KMS-11 (cell line): ENCODE results near the gene CLMN.

ENCODE experiments used
- H2AFZ ChIP-seq: fragments of 200-600 bp; sonication (generic); 2 replicates; pipeline ENCODE4 v1.6.1; 2016; ENCODE audit warnings: antibody characterized with exemption, mixed run types, low read depth
- H3K27ac ChIP-seq: fragments of 200-600 bp; sonication (generic); 2 replicates; pipeline ENCODE4 v1.6.1; 2016; ENCODE audit warnings: mild to moderate bottlenecking, mixed run types
- H3K27me3 ChIP-seq: fragments of 200-600 bp; sonication (generic); 2 replicates; pipeline ENCODE4 v1.6.1; 2017; ENCODE audit warnings: mild to moderate bottlenecking, low read depth, mixed run types, moderate library complexity; ENCODE audit not compliant: insufficient read depth
- H3K36me3 ChIP-seq: fragments of 200-600 bp; sonication (generic); 2 replicates; pipeline ENCODE4 v1.6.1; 2017; ENCODE audit warnings: mild to moderate bottlenecking, mixed run types; ENCODE audit not compliant: insufficient read depth
- H3K4me1 ChIP-seq: fragments of 200-600 bp; sonication (generic); 2 replicates; pipeline ENCODE4 v1.6.1; 2016; ENCODE audit warnings: mild to moderate bottlenecking, low read depth, mixed run types; ENCODE audit not compliant: poor library complexity, severe bottlenecking
- H3K4me2 ChIP-seq: fragments of 200-600 bp; sonication (generic); 2 replicates; pipeline ENCODE4 v1.7.0; 2016; ENCODE audit warnings: mild to moderate bottlenecking, mixed run types
- H3K4me3 ChIP-seq: fragments of 200-600 bp; sonication (generic); IDR thresholded peaks from 2 replicates; pipeline ENCODE4 v1.6.1; 2017; ENCODE audit warnings: low read depth, low read length, mixed read lengths; ENCODE audit not compliant: insufficient read depth
- H3K79me2 ChIP-seq: fragments of 200-600 bp; sonication (generic); 2 replicates; pipeline ENCODE4 v1.6.1; 2016; ENCODE audit warnings: low read depth, mixed run types; ENCODE audit not compliant: insufficient read depth
- H3K9ac ChIP-seq: fragments of 200-600 bp; sonication (generic); 2 replicates; pipeline ENCODE4 v1.6.1; 2016; ENCODE audit warnings: mild to moderate bottlenecking, mixed run types
- H4K20me1 ChIP-seq: fragments of 200-600 bp; sonication (generic); 2 replicates; pipeline ENCODE4 v1.6.1; 2016; ENCODE audit warnings: mild to moderate bottlenecking, mixed run types; ENCODE audit not compliant: insufficient read depth
- TF ChIP-seq, protein P1 (sequence below): fragments of 200-600 bp; sonication (generic); conservative IDR thresholded peaks from 2 replicates; pipeline ENCODE4 v1.6.1; 2017; ENCODE audit warnings: low read depth, mild to moderate bottlenecking, antibody characterized with exemption, low read length, moderate library complexity, mixed read lengths

CLMN gene

DNA sequence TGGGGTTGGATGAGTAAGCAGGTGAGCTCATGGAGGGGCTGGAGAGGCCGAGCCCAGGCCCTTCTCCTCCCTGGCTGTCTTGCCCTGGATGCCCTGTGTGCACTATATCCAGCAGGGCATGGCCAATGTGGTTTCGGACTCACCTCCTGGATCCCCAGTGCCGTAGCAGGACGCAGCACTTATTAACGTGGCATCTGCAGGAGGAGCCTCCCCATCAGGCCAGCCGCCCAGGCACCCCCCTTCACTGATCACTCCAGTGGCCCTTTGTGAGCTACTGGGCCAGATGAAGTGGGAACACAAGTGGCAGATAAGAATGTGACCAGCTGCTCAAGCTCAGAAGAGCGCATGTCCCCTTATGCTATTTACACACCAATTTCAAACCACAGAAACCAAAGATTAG, 119.3 kb downstream of the CLMN start:
- Histone ChIP-seq H3K4me3 (no peak overlapping the region), H3K4me2 (no peak overlapping the region), H3K27me3 (no peaks in the 10 kb centered on the region), H3K79me2 (no peaks in the 10 kb centered on the region), H2AFZ (no peak overlapping the region), H3K9ac (no peak overlapping the region), H3K27ac (no peak overlapping the region), H3K36me3 (no peaks in the 10 kb centered on the region), H3K4me1 (no peaks in the 10 kb centered on the region), H4K20me1 (no peaks in the 10 kb centered on the region)
- TF ChIP-seq, protein P1, sequence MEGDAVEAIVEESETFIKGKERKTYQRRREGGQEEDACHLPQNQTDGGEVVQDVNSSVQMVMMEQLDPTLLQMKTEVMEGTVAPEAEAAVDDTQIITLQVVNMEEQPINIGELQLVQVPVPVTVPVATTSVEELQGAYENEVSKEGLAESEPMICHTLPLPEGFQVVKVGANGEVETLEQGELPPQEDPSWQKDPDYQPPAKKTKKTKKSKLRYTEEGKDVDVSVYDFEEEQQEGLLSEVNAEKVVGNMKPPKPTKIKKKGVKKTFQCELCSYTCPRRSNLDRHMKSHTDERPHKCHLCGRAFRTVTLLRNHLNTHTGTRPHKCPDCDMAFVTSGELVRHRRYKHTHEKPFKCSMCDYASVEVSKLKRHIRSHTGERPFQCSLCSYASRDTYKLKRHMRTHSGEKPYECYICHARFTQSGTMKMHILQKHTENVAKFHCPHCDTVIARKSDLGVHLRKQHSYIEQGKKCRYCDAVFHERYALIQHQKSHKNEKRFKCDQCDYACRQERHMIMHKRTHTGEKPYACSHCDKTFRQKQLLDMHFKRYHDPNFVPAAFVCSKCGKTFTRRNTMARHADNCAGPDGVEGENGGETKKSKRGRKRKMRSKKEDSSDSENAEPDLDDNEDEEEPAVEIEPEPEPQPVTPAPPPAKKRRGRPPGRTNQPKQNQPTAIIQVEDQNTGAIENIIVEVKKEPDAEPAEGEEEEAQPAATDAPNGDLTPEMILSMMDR = no peak

DNA sequence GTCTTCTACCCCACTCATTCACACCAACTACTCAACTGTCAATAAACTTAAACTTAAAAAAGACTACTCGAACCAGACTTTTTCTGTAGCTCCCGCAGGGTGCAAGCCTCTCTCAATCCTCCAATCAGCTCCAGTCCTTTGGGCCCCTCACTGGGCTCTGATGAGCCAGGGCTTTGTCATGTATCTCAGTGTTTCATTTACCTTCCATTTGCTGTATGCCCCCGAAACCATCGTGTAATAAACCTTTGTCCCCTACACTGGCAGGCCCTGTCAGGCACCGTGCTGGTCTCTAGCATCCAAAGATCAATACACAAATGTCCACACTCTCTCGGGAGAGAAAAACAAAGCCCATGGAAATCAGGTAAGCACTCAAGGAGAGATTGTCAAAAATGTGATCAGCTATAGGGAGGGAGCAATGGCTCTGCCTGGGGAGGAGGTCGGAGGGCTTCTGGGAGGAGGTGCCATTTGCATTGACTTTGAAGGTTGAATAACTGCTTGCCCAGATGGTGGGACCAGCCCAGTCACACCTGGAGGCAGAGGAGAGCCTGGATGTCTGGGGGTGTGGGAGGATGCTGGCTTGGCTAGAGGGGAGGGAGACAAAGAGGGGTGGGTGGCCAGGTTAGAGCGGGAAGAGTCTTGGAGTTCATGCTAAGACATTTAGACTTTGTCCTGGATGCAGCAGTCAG, 120.3 kb downstream of the CLMN start:
- Histone ChIP-seq H3K79me2 (no peaks in the 10 kb centered on the region), H3K4me2 (no peak overlapping the region), H3K9ac (no peak overlapping the region), H3K27ac (no peak overlapping the region), H4K20me1 (no peaks in the 10 kb centered on the region), H3K27me3 (no peaks in the 10 kb centered on the region), H2AFZ (no peak overlapping the region), H3K4me1 (no peaks in the 10 kb centered on the region), H3K36me3 (no peaks in the 10 kb centered on the region), H3K4me3 (no peak overlapping the region)
- TF ChIP-seq, protein P1 = no peak

DNA sequence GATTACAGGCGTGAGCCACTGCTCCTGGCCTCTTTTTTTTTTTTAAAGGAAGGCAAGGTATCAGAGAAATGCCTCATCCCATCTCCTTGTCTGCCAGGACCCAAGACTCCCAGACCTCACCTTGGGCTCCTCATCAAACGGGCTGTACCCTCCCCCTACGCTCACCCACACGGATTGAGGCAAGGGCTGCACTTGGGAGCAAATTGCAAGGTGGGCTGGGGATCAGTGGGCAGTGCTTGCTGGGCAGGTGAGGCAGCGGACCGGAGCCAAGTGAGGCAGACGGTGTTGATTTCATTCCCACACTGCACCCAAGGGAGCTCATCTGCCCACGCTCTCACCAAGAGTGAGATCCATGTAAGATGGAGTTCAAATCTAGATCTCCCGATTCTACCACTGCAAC, 121.4 kb downstream of the CLMN start:
- Histone ChIP-seq H4K20me1 (no peaks in the 10 kb centered on the region), H2AFZ (no peak overlapping the region), H3K4me2 (no peak overlapping the region), H3K27me3 (no peaks in the 10 kb centered on the region), H3K79me2 (no peaks in the 10 kb centered on the region), H3K4me1 (no peaks in the 10 kb centered on the region), H3K4me3 (no peak overlapping the region), H3K36me3 (no peaks in the 10 kb centered on the region), H3K9ac (no peak overlapping the region), H3K27ac (no peak overlapping the region)
- TF ChIP-seq, protein P1 = no peak

DNA sequence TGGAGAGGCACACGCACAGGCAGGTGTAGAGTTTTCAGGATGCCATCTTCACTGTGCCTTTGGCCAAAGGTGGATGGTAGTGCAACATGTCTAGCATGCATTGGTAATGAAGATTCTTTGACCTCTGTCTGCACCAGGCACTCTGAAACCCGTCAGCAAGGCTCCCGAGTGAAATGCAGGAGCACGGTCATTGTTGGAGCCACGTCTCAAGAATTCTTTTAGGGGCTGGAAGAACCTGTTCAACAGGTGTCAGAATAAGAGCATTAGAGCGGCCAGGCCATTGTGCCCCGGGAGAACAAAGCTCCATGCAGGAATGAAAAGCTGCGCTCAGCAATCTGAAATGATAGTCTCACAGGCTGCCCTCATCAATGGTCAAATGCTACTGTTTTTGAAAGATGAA, 122.2 kb downstream of the CLMN start:
- no peaks in the 10 kb centered on the region for H3K79me2 ChIP-seq
- H3K27ac ChIP-seq = no peak overlapping the region
- TF ChIP-seq, protein P1 = no peak
- H2AFZ ChIP-seq = no peak overlapping the region
- H3K9ac ChIP-seq = no peak overlapping the region
- no peaks in the 10 kb centered on the region for H4K20me1 ChIP-seq
- no peaks in the 10 kb centered on the region for H3K4me1 ChIP-seq
- H3K27me3 ChIP-seq = no peaks in the 10 kb centered on the region
- H3K4me3 ChIP-seq = no peak overlapping the region
- no peak overlapping the region for H3K4me2 ChIP-seq
- no peaks in the 10 kb centered on the region for H3K36me3 ChIP-seq
